CD4-positive, alpha-beta T cell treated with Interleukin-15 for 1 hour (primary cell): ENCODE data around the gene CAMK1D.
A peak's percentile ranks its signal among the peaks of the same experiment; 100 is the strongest.

Experiments
- DNase-seq: peaks from one replicate; pipeline ENCODE4 v3.0.0-alpha.2; 2020

The CAMK1D gene

GRCh38 chr10:12568391-12569009 is 219.2 kb downstream of the CAMK1D start:
- no peak for DNase-seq

DNA sequence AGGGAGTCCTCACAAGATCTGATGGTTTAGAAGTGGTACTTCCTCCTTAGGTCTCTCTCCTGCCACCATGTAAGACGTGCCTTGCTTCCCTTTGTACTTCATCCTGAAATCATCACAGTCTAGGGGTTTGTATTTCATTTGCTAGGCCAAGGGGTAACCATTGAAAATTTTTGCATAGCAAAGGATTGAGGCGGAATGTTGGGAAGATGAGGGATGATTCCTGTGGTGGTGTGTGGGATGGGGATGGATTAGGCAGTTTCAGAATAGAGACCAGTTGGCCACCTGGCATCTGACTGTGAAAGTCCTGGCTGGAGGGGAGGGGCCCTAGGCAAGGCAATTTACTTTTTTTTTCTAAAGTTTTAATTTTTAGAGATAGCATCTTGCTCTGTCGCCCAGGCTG is 222.9 kb downstream of the CAMK1D start:
- no peak for DNase-seq

DNA sequence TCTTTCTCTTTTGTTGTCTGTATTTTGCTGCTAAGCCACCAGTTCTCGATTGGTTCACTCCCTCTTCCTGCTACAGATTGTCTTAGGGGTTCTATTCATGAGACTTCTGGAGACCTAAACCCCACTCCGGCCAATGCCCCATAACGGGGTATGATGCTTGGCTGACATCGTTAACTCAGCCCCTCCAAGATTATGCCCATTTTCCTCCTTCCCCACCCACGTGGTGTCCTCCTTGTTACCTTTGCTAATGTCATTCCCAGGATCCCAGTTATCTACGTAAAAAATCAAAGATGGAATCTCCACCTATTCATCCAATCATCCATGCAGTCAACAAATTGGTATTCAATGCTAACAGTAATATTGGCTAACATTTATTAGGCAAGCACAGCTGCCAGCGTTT is 228.3 kb downstream of the CAMK1D start:
- DNase-seq = no peak

DNA sequence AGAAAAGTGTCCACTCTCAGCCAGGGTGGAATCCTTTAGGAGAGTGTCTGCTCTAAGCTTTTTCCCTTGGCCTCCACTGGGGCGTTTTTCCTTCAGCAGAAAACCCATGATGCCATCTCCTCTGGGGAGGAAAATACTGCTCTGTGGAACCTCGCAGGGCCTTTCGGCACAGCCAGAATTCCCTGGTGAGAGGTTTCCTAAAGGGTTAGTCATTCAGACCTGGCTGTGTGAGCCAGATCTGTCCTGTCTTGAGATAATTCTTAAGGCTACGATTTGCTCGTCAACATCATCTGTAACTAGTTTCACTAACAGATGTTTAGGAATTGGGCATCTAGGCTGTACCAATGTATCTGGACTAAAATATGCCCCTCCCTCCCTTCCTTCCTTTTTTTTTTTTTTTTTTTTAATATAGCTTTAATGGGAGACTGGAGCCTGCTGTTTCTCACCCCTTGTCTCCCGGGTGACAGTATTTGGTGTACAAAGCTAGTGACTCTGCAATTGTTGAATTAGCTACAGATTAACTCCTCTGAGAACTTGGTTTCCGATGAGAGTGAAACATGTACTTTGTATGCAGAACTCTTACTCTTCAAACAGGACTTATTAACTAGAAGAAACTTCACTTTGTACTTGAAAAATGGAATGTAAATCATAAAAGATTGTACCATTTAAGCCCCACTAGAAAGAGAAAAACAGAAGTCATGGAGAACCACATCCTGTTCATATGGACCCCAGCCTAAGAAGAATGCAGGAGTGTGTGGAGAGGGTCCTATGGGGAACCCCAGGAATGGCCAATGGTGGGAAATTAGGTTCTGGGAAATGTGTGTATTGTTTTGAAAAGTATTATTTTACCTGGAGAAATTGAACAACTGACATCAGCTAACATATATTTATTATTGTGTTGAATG is 230.9 kb downstream of the CAMK1D start:
- no peak for DNase-seq

DNA sequence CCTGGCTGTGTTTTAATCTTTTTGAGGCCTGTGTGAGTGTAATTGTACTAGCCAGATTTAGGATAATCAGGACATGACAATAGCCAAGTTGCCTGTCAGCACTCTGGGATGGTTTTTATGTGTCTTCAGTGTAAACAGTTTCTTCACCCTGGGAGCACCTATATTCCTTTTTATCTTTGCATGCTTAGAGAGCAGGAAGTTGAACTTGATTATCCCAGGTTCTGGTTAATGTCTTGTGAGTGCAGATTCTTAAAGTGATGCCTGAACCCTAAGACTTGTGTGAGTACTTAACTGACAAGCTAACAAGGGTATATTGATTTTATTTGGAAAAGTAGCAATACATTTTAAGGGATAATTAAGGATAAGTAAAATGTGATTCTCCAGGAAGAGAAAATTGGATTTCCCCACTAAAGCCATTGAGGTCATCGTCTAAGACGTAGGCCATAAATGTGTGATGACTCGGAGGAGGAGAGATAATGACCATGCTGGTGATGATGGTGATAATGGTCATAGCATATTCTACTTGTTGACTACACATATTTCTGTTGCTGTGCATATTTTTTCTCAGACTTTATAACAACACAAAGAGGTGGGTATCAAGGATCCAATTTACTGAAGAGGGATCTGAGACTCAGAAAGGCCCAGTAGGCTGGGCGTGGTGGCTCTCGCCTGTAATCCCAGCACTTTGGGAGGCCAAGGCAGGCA is 234.7 kb downstream of the CAMK1D start:
- DNase-seq = no peak

DNA sequence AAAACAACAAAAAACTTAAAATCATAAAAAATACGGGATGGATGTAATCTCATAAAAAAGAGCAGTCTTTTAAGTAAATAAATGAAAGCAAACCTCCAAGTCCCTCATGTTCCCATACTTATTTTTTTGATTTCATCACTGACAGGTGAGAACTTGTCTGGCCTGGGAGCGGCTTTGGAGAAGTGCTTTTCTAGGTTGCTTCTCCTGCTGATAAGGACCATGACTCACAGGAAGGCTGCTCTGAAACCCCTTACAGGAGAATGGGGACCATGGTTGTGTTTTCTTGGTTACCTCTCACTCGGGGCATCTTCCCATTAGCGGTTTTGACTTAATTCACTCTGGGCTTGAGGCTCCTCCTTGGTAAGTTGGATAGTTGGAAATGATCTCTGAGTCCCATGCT is 237.4 kb downstream of the CAMK1D start:
- no peak for DNase-seq

DNA sequence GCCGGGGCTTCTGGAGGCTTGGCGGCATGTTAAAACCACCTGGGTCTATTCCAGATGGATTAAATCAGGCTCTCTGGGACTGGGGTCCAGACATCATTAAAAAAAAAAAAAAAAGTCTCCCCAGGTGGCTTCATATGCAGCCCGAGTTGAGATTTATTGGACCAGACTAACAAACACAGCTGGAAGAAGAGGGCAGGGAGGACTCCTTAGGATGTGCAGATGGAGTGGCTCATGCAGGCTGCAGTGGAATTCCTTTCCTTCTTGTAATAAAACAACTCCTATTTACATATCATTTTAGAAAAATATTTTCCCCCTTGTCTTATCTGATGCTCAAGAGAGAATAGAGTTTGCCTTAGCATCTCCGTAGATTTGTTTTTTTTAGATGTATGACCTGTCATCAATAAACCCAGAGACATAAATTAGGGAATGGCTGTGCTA is 238.1 kb downstream of the CAMK1D start:
- no peak for DNase-seq

- DNase-seq = no peak
Measured at GRCh38 chr10:12588091-12588860, 238.9 kb downstream of the CAMK1D start.

DNA sequence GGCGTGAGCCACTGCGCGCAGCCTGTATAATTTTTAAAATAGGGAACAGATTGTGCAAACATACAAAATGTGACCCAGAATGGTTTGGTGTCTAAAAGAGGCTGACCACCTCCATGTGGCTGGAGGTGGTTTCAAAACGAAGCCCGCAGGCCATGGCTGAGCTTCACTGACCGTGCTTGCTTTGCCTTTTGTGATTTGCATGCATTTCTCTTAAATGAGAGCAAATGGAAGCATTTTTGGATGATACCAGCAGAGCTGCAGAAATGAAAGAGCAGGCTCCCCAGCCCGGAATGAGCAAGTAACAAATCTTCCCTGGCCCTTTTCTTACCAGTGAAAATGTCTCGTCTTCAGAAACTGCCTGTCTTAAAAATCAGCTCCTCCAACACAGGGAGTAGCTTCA is 239.9 kb downstream of the CAMK1D start:
- DNase-seq = no peak

GRCh38 chr10:12589791-12590190 is 240.4 kb downstream of the CAMK1D start:
- DNase-seq = no peak

DNA sequence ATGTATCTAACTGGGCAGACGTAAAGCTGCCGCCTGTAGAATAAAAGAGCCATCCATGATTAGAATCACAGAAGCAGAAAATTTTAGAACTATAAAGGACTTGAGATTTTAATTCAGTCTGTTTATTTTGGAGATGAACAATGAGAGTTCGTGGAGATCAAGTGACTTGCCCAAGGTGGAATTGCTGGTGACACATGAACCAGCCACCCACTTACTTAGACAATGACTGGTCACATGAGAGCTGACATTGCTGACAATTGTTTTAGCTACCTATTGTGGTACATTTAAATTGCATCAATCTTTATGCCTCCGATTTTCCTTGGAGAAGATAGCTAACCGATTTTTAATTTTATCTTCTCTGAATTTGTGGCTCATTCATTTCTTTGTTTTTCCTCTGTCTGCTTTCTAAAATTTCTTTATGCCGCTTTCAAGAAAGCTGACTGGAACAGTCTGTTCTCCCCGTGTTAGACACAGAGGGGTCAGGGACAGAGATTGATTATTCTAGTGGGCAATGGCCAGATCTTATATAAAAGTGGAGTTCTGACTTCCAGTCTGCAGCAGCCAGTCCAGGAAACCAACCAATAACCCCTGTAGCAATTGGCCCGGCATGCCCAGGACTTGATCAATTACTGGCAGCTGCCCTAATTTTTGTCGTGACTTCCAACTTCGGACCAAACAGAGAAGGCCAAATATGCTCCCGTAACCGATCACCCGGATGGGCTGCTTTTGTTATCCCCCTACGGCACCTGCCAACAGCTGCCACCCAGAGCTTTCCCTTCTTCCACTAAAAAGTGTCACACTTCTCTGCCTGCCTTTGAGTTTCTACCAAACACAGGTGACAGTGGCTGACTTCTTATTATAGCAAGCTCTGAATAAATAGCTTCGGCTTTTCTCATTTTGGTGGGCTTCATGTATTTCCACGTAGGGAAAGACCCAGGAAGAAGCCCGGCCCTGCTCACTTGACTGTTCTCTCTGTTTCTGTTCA is 241.6 kb downstream of the CAMK1D start:
- DNase-seq = no peak

GRCh38 chr10:12592967-12593366 is 243.6 kb downstream of the CAMK1D start:
- no peak for DNase-seq

DNA sequence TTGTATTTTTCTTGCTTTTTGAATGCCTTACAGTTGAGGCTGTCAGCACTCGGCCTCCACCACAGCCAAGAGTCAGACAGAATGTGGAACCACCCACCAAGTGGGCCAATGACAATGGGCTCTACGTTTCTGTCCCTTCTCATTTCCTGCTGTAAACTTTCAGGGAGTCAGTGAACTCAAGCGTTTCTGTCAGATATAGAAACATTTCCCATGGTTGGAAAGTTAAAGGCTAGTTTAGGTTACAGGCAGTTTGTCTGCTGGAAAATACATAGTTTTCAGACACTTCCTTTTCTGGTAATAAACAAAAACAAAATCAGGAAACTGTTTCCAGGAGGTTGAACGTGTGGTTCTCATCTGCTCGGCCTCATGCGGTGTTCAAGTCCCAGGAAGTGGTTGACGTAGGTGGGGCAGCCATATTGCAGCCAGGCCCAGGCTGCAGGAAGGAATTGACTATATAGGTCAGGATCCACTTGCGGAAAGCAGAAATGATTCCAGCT is 245.1 kb downstream of the CAMK1D start:
- peak; percentile 36 for DNase-seq

GRCh38 chr10:12595936-12596576 is 246.7 kb downstream of the CAMK1D start:
- DNase-seq = no peak

DNA sequence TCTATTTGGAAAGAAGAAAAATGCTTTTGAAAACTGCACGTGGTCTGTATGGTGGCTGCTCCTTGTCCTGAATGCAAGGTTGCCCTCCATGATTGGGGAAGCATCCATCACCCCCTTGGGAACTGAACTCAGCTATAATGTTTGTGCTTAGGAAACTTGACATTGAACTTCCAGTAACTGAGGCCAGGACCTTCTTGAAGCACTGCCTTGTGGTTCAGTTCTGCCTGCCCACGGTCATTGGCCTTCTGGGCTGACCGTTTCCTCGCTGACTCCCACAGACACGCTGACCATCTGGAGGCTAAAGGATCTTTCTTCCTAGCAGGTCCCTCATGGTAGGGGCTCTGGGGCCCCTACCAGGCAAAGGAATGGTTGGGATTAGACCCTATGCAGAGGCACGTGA is 247.8 kb downstream of the CAMK1D start:
- DNase-seq = no peak

- no peak for DNase-seq
Measured at GRCh38 chr10:12597788-12598765, 248.7 kb downstream of the CAMK1D start.

GRCh38 chr10:12600652-12601051 is 251.3 kb downstream of the CAMK1D start:
- DNase-seq = no peak

- DNase-seq = no peak
Measured at GRCh38 chr10:12602521-12602920, 253.2 kb downstream of the CAMK1D start.

GRCh38 chr10:12603766-12604470 is 254.6 kb downstream of the CAMK1D start:
- DNase-seq = no peak
